ENCODE measurements around the gene PP2D1. TPM values are rescaled to one million over a fixed set of nuclear protein-coding genes. Genes with fewer than 3 reads are reported as not detected.
"Not testable (repeated sequence)": the region's sequence is repeated elsewhere in the genome, so short reads cannot be mapped to it uniquely, and the experiment has no call there.

Gene PP2D1
- total RNA-seq, 1 donor from 2014 or later: not detected

GRCh38 chr3:20039466-20039764, 27.4 kb upstream of the PP2D1 start:
- DNase-seq (ENCODE audit: extremely low spot score in 2 of 2): no peak
- TF ChIP-seq POLR2AphosphoS5 (IDR thresholded peaks at IDR 0.05; ENCODE audit: insufficient read depth in 1 of 2, low read depth in 1 of 2) (no peak), POLR2A (IDR thresholded peaks at IDR 0.05) (no peak), CTCF (IDR thresholded peaks at IDR 0.05) (no peak)
- peak overlapping the region; percentile 90 for H3K4me3 ChIP-seq
- intact Hi-C loops (cut with DNase I): no loop called here
- peaks cover 35% of the 10 kb centered on the region for H3K4me1 ChIP-seq
- H3K9me3 ChIP-seq: no peaks in the 10 kb centered on the region
- no peaks in the 10 kb centered on the region for H3K27me3 ChIP-seq
- H3K27ac ChIP-seq: peak overlapping the region; percentile 95
- no peaks in the 10 kb centered on the region for H3K36me3 ChIP-seq

GRCh38 chr3:20038699-20039465, 26.8 kb upstream of the PP2D1 start:
- H3K4me3 ChIP-seq: peak overlapping the region; percentile 90
- TF ChIP-seq CTCF (IDR thresholded peaks at IDR 0.05): no peak
- no peak for TF ChIP-seq POLR2A (IDR thresholded peaks at IDR 0.05)
- TF ChIP-seq POLR2AphosphoS5 (IDR thresholded peaks at IDR 0.05; ENCODE audit: insufficient read depth in 1 of 2, low read depth in 1 of 2): no peak
- intact Hi-C loops (cut with DNase I): no loop called here
- no peaks in the 10 kb centered on the region for H3K36me3 ChIP-seq
- H3K27ac ChIP-seq: peak overlapping the region; percentile 95
- DNase-seq (ENCODE audit: extremely low spot score in 2 of 2): no peak
- no peaks in the 10 kb centered on the region for H3K27me3 ChIP-seq
- no peaks in the 10 kb centered on the region for H3K9me3 ChIP-seq
- peaks cover 30% of the 10 kb centered on the region for H3K4me1 ChIP-seq

GRCh38 chr3:20037255-20037996, 25.4 kb upstream of the PP2D1 start:
- TF ChIP-seq CTCF (IDR thresholded peaks at IDR 0.05) (no peak), POLR2A (IDR thresholded peaks at IDR 0.05) (no peak), POLR2AphosphoS5 (IDR thresholded peaks at IDR 0.05; ENCODE audit: insufficient read depth in 1 of 2, low read depth in 1 of 2) (no peak)
- Histone ChIP-seq H3K4me3 (no peak overlapping the region), H3K9me3 (no peaks in the 10 kb centered on the region), H3K36me3 (no peaks in the 10 kb centered on the region), H3K27ac (no peak overlapping the region), H3K27me3 (no peaks in the 10 kb centered on the region), H3K4me1 (peaks cover 15% of the 10 kb centered on the region)
- intact Hi-C loops (cut with DNase I): no loop called here
- DNase-seq (ENCODE audit: extremely low spot score in 2 of 2): no peak

GRCh38 chr3:20035019-20035418, 23.0 kb upstream of the PP2D1 start:
- no peak for TF ChIP-seq POLR2AphosphoS5 (IDR thresholded peaks at IDR 0.05; ENCODE audit: insufficient read depth in 1 of 2, low read depth in 1 of 2)
- TF ChIP-seq CTCF (IDR thresholded peaks at IDR 0.05): no peak
- TF ChIP-seq POLR2A (IDR thresholded peaks at IDR 0.05): no peak
- Histone ChIP-seq H3K36me3 (no peaks in the 10 kb centered on the region), H3K27ac (no peak overlapping the region), H3K4me3 (no peak overlapping the region), H3K27me3 (no peaks in the 10 kb centered on the region), H3K4me1 (peaks cover 4% of the 10 kb centered on the region), H3K9me3 (no peaks in the 10 kb centered on the region)
- intact Hi-C loops (cut with DNase I): no loop called here
- no peak for DNase-seq (ENCODE audit: extremely low spot score in 2 of 2)

GRCh38 chr3:20031939-20032338, 19.9 kb upstream of the PP2D1 start:
- not testable (repeated sequence) for H3K9me3 ChIP-seq; H3K27ac ChIP-seq; H3K4me1 ChIP-seq; H3K27me3 ChIP-seq; DNase-seq (ENCODE audit: extremely low spot score in 2 of 2); H3K4me3 ChIP-seq; H3K36me3 ChIP-seq
- intact Hi-C loops (cut with DNase I): loop anchor here (5.0 kb wide), 1 partner anchor 85 kb away; the partner anchor contains the start of gene RAB5A

All from vagina (tissue), 2 donors.